SKM-1 treated with dmso at 0.1 percent for 144 hours (cell line): ENCODE measurements around the gene ZNF10.

ENCODE experiments used
- DNase-seq: peaks from one replicate; lab custom pipeline; 2025; ENCODE audit not compliant: unreplicated experiment; lab: John Stamatoyannopoulos, UW

ZNF10 gene

DNA sequence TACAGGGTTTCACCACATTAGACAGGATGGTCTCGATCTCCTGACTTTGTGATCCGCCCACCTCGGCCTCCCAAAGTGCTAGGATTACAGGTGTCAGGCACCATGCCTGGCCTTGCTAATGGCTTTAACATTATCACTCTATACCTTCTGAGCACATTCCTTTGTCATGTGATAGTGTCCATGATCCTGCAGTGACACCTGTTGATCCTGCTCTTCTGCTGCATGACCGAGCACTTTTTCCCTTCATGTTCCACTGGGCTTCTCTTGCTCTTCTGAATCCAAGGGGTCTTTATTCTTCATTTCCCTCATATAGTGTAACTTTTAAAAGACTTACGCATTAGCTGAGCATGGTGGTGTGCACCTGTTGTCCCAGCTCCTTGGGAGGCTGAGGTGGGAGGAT is 62.4 kb downstream of the ZNF10 start:
- DNase-seq = no peak

DNA sequence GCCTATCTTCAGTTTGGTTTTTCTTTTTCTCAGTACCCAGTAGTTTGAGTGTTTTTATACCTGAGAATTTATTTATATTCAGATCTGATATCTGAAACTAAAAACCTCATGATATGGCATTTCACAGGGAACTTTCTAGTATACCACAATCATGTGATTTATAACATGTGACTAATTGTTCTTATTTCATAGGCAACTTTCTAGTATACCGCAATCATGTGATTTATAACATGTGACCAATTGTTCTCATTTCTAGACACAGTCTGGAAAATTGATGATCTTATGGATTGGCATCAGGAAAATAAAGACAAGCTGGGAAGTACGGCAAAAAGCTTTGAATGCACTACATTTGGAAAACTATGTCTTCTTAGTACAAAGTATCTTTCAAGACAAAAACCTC is 71.5 kb downstream of the ZNF10 start:
- no peak for DNase-seq

DNA sequence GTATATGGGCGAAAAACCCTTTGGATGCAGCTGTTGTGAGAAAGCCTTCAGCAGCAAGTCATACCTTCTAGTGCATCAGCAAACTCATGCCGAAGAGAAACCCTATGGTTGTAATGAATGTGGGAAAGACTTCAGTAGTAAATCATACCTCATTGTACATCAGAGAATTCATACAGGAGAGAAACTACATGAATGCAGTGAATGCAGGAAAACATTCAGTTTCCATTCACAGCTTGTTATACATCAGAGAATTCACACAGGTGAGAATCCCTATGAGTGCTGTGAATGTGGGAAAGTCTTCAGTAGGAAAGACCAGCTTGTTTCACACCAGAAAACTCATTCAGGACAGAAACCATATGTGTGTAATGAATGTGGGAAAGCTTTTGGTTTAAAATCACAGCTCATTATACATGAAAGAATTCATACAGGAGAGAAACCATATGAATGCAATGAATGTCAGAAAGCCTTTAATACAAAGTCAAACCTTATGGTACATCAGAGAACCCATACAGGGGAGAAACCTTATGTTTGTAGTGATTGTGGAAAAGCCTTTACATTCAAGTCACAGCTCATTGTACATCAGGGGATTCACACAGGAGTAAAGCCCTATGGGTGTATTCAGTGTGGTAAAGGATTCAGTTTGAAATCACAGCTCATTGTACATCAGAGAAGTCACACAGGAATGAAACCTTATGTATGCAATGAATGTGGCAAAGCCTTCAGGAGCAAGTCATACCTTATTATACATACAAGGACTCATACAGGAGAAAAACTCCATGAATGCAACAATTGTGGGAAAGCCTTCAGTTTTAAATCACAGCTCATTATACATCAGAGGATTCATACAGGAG is 72.3 kb downstream of the ZNF10 start:
- no peak for DNase-seq

DNA sequence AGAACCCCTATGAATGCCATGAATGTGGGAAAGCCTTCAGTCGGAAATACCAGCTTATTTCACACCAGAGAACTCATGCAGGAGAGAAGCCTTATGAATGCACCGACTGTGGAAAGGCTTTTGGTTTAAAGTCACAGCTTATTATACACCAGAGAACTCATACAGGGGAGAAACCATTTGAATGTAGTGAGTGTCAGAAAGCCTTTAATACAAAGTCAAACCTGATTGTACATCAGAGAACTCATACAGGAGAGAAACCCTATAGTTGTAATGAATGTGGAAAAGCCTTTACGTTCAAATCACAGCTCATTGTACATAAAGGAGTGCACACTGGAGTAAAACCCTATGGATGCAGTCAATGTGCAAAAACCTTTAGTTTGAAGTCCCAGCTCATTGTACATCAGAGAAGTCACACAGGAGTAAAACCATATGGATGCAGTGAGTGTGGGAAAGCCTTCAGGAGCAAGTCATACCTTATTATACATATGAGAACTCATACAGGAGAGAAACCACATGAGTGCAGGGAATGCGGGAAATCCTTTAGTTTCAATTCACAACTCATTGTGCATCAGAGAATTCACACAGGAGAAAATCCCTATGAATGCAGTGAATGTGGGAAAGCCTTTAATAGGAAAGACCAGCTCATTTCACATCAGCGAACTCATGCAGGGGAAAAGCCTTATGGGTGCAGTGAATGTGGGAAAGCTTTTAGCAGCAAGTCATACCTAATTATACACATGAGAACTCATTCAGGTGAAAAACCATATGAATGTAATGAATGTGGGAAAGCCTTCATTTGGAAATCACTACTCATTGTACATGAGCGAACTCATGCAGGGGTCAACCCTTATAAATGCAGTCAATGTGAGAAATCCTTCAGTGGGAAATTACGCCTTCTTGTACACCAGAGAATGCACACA is 73.2 kb downstream of the ZNF10 start:
- no peak for DNase-seq

DNA sequence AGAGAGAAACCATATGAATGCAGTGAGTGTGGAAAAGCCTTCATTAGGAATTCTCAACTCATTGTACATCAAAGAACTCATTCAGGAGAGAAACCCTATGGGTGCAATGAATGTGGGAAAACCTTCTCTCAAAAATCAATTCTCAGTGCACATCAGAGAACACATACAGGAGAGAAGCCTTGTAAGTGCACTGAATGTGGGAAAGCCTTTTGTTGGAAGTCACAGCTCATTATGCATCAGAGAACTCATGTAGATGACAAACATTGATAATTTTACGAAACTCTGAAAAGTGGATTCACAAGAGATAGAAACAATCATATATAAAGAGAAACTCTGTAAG is 73.8 kb downstream of the ZNF10 start:
- no peak for DNase-seq

DNA sequence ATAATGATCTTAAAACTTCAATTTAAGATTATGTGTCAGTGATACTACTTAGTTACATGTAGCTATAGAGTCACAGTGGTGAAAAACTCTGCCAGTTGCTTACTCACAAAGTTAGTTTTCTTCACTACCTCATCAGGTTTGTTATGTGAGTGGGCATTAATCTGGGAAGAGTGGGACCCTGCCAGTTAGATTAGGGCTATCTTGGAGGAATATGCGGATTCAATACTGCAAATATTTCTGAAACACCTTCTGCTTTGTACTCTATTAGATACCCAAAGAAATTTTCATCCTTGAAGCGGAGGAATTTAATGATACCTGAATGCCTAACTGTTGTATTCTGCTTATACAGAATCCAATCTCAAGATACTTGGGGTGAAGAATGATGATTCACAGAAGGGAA is 76.0 kb downstream of the ZNF10 start:
- no peak for DNase-seq
